BE2C (cell line): ENCODE results near the gene VTA1.

Source experiments
- DNase-seq: peaks from one replicate; pipeline ENCODE4 v3.0.0-alpha.2; 2020
- H3K27me3 ChIP-seq: fragments of 250-450 bp; sonication (Bioruptor Pico); 2 replicates; pipeline ENCODE4 v1.5.1; 2020; ENCODE audit warnings: mild to moderate bottlenecking
- H3K36me3 ChIP-seq: fragments of 250-450 bp; sonication (Bioruptor Pico); 2 replicates; pipeline ENCODE4 v1.5.1; 2020; ENCODE audit warnings: mild to moderate bottlenecking
- H3K4me1 ChIP-seq: fragments of 250-450 bp; sonication (Bioruptor Pico); 2 replicates; pipeline ENCODE4 v1.5.1; 2020
- H3K4me3 ChIP-seq: 2 replicates; pipeline ENCODE4 v1.5.1; 2011; ENCODE audit warnings: low read depth, low read length
- H3K9me3 ChIP-seq: fragments of 250-450 bp; sonication (Bioruptor Pico); 2 replicates; pipeline ENCODE4 v1.5.1; 2020
- CTCF ChIP-seq: IDR thresholded peaks from 2 replicates; pipeline ENCODE4 v1.5.1; 2012; ENCODE audit warnings: mild to moderate bottlenecking, low read depth, low read length

VTA1 gene

GRCh38 chr6:142210606-142211005 lies 63.5 kb downstream of the VTA1 start:
- Histone ChIP-seq H3K4me3 (no peak overlapping the region), H3K4me1 (no peaks in the 10 kb centered on the region), H3K9me3 (no peaks in the 10 kb centered on the region), H3K36me3 (peaks cover 7% of the 10 kb centered on the region; the same call in 1 of the 2 replicates), H3K27me3 (no peaks in the 10 kb centered on the region)
- DNase-seq, result no peak
- no peak for TF ChIP-seq CTCF

GRCh38 chr6:142213402-142213801 lies 66.3 kb downstream of the VTA1 start:
- no peak for DNase-seq
- peaks cover 8% of the 10 kb centered on the region; the same call in 1 of the 2 replicates for H3K36me3 ChIP-seq
- no peak for TF ChIP-seq CTCF
- no peaks in the 10 kb centered on the region for H3K9me3 ChIP-seq
- no peaks in the 10 kb centered on the region for H3K27me3 ChIP-seq
- no peaks in the 10 kb centered on the region for H3K4me1 ChIP-seq
- H3K4me3 ChIP-seq, result no peak overlapping the region

- Histone ChIP-seq H3K36me3 (peaks cover 5% of the 10 kb centered on the region; the same call in 1 of the 2 replicates), H3K4me1 (no peaks in the 10 kb centered on the region), H3K4me3 (no peak overlapping the region), H3K27me3 (no peaks in the 10 kb centered on the region), H3K9me3 (no peaks in the 10 kb centered on the region)
- no peak for DNase-seq
- no peak for TF ChIP-seq CTCF
Observed at GRCh38 chr6:142218446-142218845, 71.4 kb downstream of the VTA1 start.

GRCh38 chr6:142222022-142222421 lies 75.0 kb downstream of the VTA1 start:
- TF ChIP-seq CTCF, result no peak
- H3K9me3 ChIP-seq, result no peaks in the 10 kb centered on the region
- peaks cover 5% of the 10 kb centered on the region; the same call in 1 of the 2 replicates for H3K36me3 ChIP-seq
- no peaks in the 10 kb centered on the region for H3K4me1 ChIP-seq
- DNase-seq, result no peak
- H3K4me3 ChIP-seq, result no peak overlapping the region
- no peaks in the 10 kb centered on the region for H3K27me3 ChIP-seq

- H3K4me3 ChIP-seq, result no peak overlapping the region
- TF ChIP-seq CTCF, result no peak
- H3K4me1 ChIP-seq, result no peaks in the 10 kb centered on the region
- no peaks in the 10 kb centered on the region for H3K27me3 ChIP-seq
- H3K9me3 ChIP-seq, result no peaks in the 10 kb centered on the region
- DNase-seq, result no peak
- no peaks in the 10 kb centered on the region for H3K36me3 ChIP-seq
Observed at GRCh38 chr6:142223938-142224337, 76.9 kb downstream of the VTA1 start.

- Histone ChIP-seq H3K4me1 (no peaks in the 10 kb centered on the region), H3K4me3 (no peak overlapping the region), H3K9me3 (no peaks in the 10 kb centered on the region), H3K36me3 (no peaks in the 10 kb centered on the region), H3K27me3 (no peaks in the 10 kb centered on the region)
- TF ChIP-seq CTCF, result no peak
- DNase-seq, result no peak
Observed at GRCh38 chr6:142225115-142225514, 78.1 kb downstream of the VTA1 start.
